Activated CD8-positive, alpha-beta T cell treated with anti-CD3 and anti-CD28 coated beads for 36 hours (primary cell): ENCODE results near the gene MAN1B1. TPM values are rescaled to one million over a fixed set of nuclear protein-coding genes. Genes with fewer than 3 reads are reported as not detected.
A peak's percentile ranks its signal among the peaks of the same experiment; 100 is the strongest.

Experiments
- ATAC-seq: fragments of 200-7000 bp; cut with Tn5 transposase; one replicate; pipeline ENCODE4 v1.10.0; 2021; ENCODE audit warnings: mild to moderate bottlenecking, moderate library complexity
- CTCF ChIA-PET: fragments of 350-600 bp; sonication (Branson Sonifier 250); formaldehyde crosslinking; loops from one replicate; lab custom pipeline; 2021; ENCODE audit warnings: antibody characterized with exemption; lab: Charles Lee
- POLR2A ChIA-PET: fragments of 350-600 bp; sonication (Branson Sonifier 250); formaldehyde crosslinking; loops from one replicate; lab custom pipeline; 2021; ENCODE audit warnings: antibody characterized with exemption; lab: Charles Lee
- DNase-seq: peaks from one replicate; pipeline ENCODE4 v3.0.0-alpha.2; 2020
- H3K27ac Mint-ChIP-seq: one replicate; pipeline ENCODE4 v1.8.0; 2021; ENCODE audit warnings: mild to moderate bottlenecking, mixed read lengths
- H3K27me3 Mint-ChIP-seq: one replicate; pipeline ENCODE4 v1.8.0; 2021; ENCODE audit warnings: mixed read lengths
- H3K36me3 Mint-ChIP-seq: one replicate; pipeline ENCODE4 v1.8.0; 2021; ENCODE audit warnings: low read depth, mixed read lengths
- H3K4me1 Mint-ChIP-seq: one replicate; pipeline ENCODE4 v1.8.0; 2021; ENCODE audit warnings: low read depth, mixed read lengths
- H3K4me3 Mint-ChIP-seq: one replicate; pipeline ENCODE4 v1.8.0; 2021; ENCODE audit warnings: mild to moderate bottlenecking, moderate library complexity, mixed read lengths
- H3K9me3 Mint-ChIP-seq: one replicate; pipeline ENCODE4 v1.8.0; 2021; ENCODE audit warnings: mixed read lengths
- intact Hi-C: fragments of 100-400 bp; cut with micrococcal nuclease; formaldehyde crosslinking; loops from one replicate; pipeline ENCODE4 v1.10.0; 2022
- total RNA-seq, 2 experiments: library from RNA; stranded (reverse); gene quantifications; one replicate each; pipeline ENCODE4 v1.2.3, GENCODE V29; 2021
- TF ChIP-seq, protein P1 (sequence below): fragments of 200-600 bp; IDR thresholded peaks from one replicate; pipeline ENCODE4 v1.8.0; 2022; ENCODE audit warnings: antibody characterized with exemption, mild to moderate bottlenecking

Gene MAN1B1
- total RNA-seq, 2 experiments from 2014 or later = 31.1 to 33.2 TPM

DNA sequence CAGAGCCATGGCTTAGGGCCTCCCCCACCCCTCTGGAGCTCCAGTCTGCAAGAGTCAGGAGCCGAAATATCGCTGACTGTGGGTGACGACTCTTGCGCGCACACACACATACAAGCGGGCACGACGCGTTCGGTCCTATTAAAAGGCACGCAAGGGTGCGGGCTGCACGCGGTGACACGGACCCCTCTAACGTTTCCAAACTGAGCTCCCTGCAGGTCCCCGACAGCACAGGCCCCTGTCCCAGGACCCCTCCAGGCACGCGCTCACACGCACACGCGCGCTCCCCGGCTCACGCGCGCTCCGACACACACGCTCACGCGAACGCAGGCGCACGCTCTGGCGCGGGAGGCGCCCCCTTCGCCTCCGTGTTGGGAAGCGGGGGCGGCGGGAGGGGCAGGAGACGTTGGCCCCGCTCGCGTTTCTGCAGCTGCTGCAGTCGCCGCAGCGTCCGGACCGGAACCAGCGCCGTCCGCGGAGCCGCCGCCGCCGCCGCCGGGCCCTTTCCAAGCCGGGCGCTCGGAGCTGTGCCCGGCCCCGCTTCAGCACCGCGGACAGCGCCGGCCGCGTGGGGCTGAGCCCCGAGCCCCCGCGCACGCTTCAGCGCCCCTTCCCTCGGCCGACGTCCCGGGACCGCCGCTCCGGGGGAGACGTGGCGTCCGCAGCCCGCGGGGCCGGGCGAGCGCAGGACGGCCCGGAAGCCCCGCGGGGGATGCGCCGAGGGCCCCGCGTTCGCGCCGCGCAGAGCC lies 52.1 kb downstream of the MAN1B1 start, which contains the start of gene GRIN1:
Gene GRIN1, plus strand, starts transcription at position 433 of the 746 bp plus-strand sequence. CDS start 333 bp downstream, outside the sequence.
- ATAC-seq (peak; percentile 37), DNase-seq (no peak)
- CTCF ChIA-PET = interaction anchor here (0.8 to 1.2 kb wide), 3 partner anchors 21 to 98 kb away, joined by 3 read pairs; no protein-coding TSS in a partner anchor
- no peak within 1 kb of the TSS for H3K4me3 Mint-ChIP-seq
- POLR2A ChIA-PET = interaction anchor here (0.9 to 1.3 kb wide), 3 partner anchors 9 to 57 kb away, joined by 3 to 5 read pairs (median 3); no protein-coding TSS in a partner anchor
- peaks cover 5% of the 10 kb centered on the region for H3K4me1 Mint-ChIP-seq
- H3K9me3 Mint-ChIP-seq = no peaks in the 10 kb centered on the region
- H3K27ac Mint-ChIP-seq = no peak within 1 kb of the TSS
- no peaks in the 10 kb centered on the region for H3K36me3 Mint-ChIP-seq
- peaks cover 62% of the 10 kb centered on the region for H3K27me3 Mint-ChIP-seq
- TF ChIP-seq, protein P1, sequence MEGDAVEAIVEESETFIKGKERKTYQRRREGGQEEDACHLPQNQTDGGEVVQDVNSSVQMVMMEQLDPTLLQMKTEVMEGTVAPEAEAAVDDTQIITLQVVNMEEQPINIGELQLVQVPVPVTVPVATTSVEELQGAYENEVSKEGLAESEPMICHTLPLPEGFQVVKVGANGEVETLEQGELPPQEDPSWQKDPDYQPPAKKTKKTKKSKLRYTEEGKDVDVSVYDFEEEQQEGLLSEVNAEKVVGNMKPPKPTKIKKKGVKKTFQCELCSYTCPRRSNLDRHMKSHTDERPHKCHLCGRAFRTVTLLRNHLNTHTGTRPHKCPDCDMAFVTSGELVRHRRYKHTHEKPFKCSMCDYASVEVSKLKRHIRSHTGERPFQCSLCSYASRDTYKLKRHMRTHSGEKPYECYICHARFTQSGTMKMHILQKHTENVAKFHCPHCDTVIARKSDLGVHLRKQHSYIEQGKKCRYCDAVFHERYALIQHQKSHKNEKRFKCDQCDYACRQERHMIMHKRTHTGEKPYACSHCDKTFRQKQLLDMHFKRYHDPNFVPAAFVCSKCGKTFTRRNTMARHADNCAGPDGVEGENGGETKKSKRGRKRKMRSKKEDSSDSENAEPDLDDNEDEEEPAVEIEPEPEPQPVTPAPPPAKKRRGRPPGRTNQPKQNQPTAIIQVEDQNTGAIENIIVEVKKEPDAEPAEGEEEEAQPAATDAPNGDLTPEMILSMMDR = no peak
- intact Hi-C loops = no loop called here

DNA sequence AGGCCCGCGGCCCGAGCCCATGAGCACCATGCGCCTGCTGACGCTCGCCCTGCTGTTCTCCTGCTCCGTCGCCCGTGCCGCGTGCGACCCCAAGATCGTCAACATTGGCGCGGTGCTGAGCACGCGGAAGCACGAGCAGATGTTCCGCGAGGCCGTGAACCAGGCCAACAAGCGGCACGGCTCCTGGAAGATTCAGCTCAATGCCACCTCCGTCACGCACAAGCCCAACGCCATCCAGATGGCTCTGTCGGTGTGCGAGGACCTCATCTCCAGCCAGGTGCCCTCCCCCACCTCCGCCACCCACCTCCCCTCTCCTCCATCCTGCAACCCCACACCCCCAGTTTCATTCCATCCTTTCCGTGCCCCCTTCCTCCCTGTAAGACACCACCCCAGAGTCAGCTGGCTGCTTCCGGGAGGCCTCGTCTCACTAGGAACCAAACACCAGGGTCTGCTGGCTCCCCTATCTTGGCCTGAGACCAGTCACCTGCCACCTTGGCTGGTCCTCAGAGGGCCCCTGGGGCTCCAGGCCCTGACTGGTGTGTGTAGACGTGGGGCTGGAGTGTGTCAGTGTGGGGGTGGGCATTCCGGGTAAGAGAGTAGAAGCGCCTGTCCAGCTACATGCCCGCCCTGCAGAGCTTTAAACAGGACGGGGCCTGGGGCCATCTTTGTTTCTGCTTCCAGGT lies 52.8 kb downstream of the MAN1B1 start:
- peaks cover 62% of the 10 kb centered on the region for H3K27me3 Mint-ChIP-seq
- no peak overlapping the region for H3K27ac Mint-ChIP-seq
- TF ChIP-seq, protein P1 = no peak
- CTCF ChIA-PET = interaction anchor here (1.2 kb wide), 1 partner anchor 84 kb away, joined by 3 read pairs; no protein-coding TSS in a partner anchor
- H3K9me3 Mint-ChIP-seq = no peaks in the 10 kb centered on the region
- no peak for DNase-seq
- intact Hi-C loops = no loop called here
- peaks cover 5% of the 10 kb centered on the region for H3K4me1 Mint-ChIP-seq
- H3K4me3 Mint-ChIP-seq = no peak overlapping the region
- no peak for ATAC-seq
- POLR2A ChIA-PET = interaction anchor here (0.6 to 0.9 kb wide), 2 partner anchors 10 to 11 kb away, joined by 3 read pairs; no protein-coding TSS in a partner anchor
- no peaks in the 10 kb centered on the region for H3K36me3 Mint-ChIP-seq

DNA sequence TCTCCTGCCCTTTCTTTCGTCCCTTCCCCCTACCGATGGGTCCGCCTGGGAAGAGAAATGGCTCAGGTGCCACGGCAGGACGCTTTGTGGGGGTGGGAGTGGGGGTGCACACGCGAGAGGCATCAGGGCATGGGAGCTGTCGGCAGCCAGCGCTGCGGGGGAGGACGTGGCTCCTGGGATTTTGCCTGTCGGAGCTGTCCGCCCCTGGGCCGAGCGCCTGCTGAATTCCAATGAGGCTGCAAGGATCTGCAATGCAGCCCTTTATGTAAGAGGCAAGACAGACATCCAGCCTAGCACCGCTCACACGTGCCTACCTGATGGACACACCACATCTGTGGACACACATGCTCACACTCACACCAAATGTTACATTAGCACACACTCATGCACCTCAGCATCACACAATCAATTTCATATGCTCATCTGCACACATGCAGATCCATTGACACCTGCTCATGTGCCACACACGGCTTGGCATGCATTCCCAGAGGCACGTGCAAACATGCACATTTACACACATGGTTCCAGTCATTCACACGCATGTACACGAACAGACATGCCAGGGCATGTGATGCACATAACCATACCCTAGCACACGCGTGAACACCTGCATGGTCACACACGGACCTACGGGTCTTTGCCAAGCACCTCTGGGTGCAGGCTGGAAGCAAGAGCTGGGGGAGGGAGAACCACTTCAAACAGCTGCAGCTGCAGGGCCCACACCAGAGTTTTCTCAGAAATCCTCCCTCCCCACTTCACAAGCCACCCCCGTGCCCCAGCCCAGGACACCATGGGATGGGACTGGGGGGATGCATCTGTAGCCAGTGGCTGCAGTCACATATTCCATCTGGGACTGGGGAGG lies 53.6 kb downstream of the MAN1B1 start:
- DNase-seq (no peak), ATAC-seq (no peak)
- Mint-ChIP-seq H3K4me1 (peaks cover 5% of the 10 kb centered on the region), H3K27ac (no peak overlapping the region), H3K27me3 (peaks cover 57% of the 10 kb centered on the region), H3K9me3 (no peaks in the 10 kb centered on the region), H3K4me3 (no peak overlapping the region), H3K36me3 (no peaks in the 10 kb centered on the region)
- ChIA-PET POLR2A (interaction anchor here (0.6 kb wide), 1 partner anchor 10 kb away, joined by 3 read pairs; no protein-coding TSS in a partner anchor), CTCF (interaction anchor here (1.0 kb wide), 1 partner anchor 94 kb away, joined by 3 read pairs; no protein-coding TSS in a partner anchor)
- intact Hi-C loops = no loop called here
- TF ChIP-seq, protein P1 = no peak

DNA sequence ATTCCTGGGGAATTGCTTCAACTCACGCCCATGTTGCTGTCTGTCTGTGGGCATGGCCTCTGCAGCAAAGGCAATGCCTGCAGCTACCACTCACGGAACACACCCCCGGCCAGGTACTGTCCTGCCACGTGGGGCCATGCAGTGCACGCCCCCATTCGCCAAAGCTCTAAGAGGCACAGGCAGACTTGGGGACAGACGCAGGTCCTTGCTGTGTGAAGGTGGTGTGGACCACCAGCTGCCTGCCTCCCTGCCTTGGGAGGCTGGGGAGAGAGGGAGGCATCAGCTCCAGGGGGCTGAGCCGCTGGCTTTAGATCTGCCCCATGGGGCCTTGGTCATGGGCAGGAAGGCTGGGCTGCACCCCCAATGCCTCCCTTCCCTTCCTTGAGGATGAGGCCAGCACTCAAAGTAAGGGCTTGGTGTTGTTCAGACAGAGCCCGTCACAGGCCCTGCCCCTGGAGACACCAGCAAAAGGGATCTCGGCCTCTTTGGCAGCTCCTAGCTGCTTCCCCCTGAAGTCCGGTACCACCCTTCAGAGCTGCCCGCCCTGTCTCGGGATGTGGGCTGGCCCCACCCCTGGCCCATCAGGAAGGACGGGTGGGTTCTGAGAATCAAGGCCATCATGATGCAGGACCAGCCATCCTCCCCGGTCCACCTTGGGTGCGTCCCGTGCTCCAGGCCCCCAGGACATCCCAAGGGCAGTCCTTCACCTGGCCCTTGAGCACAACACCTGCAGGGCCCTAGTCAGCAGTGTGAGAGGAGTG lies 54.4 kb downstream of the MAN1B1 start:
- Mint-ChIP-seq H3K27ac (no peak overlapping the region), H3K4me1 (peaks cover 5% of the 10 kb centered on the region), H3K4me3 (no peak overlapping the region), H3K27me3 (peaks cover 52% of the 10 kb centered on the region), H3K9me3 (no peaks in the 10 kb centered on the region), H3K36me3 (no peaks in the 10 kb centered on the region)
- ChIA-PET POLR2A (interaction anchor here (0.6 kb wide), 1 partner anchor 12 kb away, joined by 3 read pairs; no protein-coding TSS in a partner anchor), CTCF (interaction anchor here (1.0 kb wide), 1 partner anchor 95 kb away, joined by 3 read pairs; no protein-coding TSS in a partner anchor)
- intact Hi-C loops = no loop called here
- ATAC-seq = no peak
- TF ChIP-seq, protein P1 = no peak
- DNase-seq = no peak
